22Rv1 (cell line): ENCODE data around the gene GALNTL6.

Experiments used
- H3K27ac ChIP-seq: fragments of 450-650 bp; 2 replicates; pipeline ENCODE4 v1.5.1; 2017
- CTCF ChIP-seq: fragments of 450-650 bp; IDR thresholded peaks from 2 replicates; pipeline ENCODE4 v1.5.1; 2017; ENCODE audit warnings: mild to moderate bottlenecking
- ZFX ChIP-seq: fragments of 450-650 bp; IDR thresholded peaks from 2 replicates; pipeline ENCODE4 v1.6.1; 2017; ENCODE audit warnings: antibody characterized with exemption, borderline replicate concordance

The GALNTL6 gene

GRCh38 chr4:172127168-172127567 is 314.0 kb downstream of the GALNTL6 start:
- no peak for TF ChIP-seq CTCF
- no peak for TF ChIP-seq ZFX
- H3K27ac ChIP-seq: no peak overlapping the region

GRCh38 chr4:172129593-172129992 is 316.4 kb downstream of the GALNTL6 start:
- TF ChIP-seq CTCF: no peak
- no peak for TF ChIP-seq ZFX
- peak overlapping the region; percentile 47 for H3K27ac ChIP-seq

GRCh38 chr4:172134521-172134920 is 321.3 kb downstream of the GALNTL6 start:
- TF ChIP-seq ZFX: no peak
- no peak for TF ChIP-seq CTCF
- H3K27ac ChIP-seq: no peak overlapping the region

- TF ChIP-seq CTCF: no peak
- no peak overlapping the region for H3K27ac ChIP-seq
These were observed 327.8 kb downstream of the GALNTL6 start for GRCh38 chr4:172141025-172141424.

GRCh38 chr4:172142281-172142741 is 329.1 kb downstream of the GALNTL6 start:
- H3K27ac ChIP-seq: no peak overlapping the region
- TF ChIP-seq ZFX (no peak), CTCF (no peak)

GRCh38 chr4:172143605-172144314 is 330.6 kb downstream of the GALNTL6 start:
- H3K27ac ChIP-seq: no peak overlapping the region
- TF ChIP-seq CTCF (no peak), ZFX (no peak)

GRCh38 chr4:172147687-172148086 is 334.5 kb downstream of the GALNTL6 start:
- TF ChIP-seq CTCF: no peak
- TF ChIP-seq ZFX: no peak
- H3K27ac ChIP-seq: no peak overlapping the region
